GM19452 (cell line): ENCODE data around the gene RP9.
"Not testable (repeated sequence)": the region's sequence is repeated elsewhere in the genome, so short reads cannot be mapped to it uniquely, and the experiment has no call there.

ENCODE experiments used
- ATAC-seq: cut with Tn5 transposase; IDR thresholded peaks from one replicate; pipeline ENCODE4 v1.9.1; 2021; ENCODE audit not compliant: unreplicated experiment

Gene RP9

GRCh38 chr7:33107136-33108066 lies 1.8 kb downstream of the RP9 start:
- ATAC-seq: peak; percentile 35

GRCh38 chr7:33101906-33102305 lies 7.3 kb downstream of the RP9 start:
- ATAC-seq: no peak

GRCh38 chr7:33100770-33101169 lies 8.4 kb downstream of the RP9 start:
- ATAC-seq: no peak

GRCh38 chr7:33099154-33099940 lies 9.9 kb downstream of the RP9 start:
- no peak for ATAC-seq

- not testable (repeated sequence) for ATAC-seq
Observed at GRCh38 chr7:33094745-33095275, 14.4 kb downstream of the RP9 start.

DNA sequence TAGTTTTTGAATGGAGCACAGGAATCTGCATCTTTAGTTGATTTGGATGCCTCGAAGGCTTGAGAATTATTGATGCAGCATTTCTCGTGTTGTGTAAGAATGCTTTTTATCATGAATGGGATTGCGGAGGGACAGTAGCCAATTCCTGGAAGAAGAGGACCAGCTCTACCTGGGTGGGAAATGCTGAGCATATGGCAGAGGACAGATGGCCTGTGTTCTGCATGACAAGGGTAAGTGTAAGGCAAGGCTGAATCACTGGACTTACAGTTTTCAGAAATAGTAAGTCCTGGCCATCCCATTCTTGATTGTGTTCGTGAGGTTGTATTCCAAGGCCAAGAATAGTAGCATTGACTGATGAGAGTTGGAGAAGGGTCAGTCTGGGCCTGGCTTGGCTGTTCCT lies 15.9 kb downstream of the RP9 start:
- ATAC-seq: no peak

GRCh38 chr7:33091641-33092191 lies 17.5 kb downstream of the RP9 start:
- ATAC-seq: no peak

DNA sequence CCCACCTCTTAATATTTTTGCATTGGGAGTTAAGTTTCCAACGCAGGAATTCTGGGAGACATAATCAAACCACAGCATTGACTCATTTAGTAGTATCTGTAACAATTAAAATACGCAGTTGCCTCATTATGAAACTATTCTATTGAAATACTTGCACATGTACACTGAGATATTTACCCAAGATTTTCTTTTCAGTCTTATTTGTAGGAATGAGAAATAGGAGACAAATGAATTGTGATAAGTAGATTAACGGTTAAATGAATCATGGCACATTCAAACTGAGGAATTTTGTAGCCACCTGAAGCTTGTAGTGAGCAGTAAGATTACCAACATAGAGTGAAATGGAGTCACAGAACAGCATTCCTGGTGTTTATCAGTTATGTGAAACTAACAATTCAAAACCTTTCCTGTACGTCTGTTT lies 18.1 kb downstream of the RP9 start:
- ATAC-seq: no peak

DNA sequence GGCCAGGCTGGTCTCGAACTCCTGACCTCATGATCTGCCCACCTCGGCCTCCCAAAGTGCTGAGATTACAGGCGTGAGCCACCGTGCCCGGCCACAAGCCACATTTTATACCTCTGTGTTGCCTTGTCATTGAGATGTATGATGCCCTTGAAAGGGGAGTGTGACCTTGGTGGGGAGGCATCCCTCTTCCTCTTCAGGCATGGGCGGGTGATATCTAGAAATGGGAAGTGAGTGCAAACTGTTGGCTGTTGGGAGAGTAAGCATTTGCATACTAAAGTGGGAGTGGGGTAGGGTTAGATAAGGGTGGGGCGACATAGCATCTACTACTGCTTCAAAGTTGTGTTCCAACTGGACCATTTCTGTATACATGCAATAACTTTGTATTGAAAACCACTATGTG lies 20.1 kb downstream of the RP9 start:
- no peak for ATAC-seq

- no peak for ATAC-seq
Observed at GRCh38 chr7:33087858-33088257, 21.3 kb downstream of the RP9 start.

DNA sequence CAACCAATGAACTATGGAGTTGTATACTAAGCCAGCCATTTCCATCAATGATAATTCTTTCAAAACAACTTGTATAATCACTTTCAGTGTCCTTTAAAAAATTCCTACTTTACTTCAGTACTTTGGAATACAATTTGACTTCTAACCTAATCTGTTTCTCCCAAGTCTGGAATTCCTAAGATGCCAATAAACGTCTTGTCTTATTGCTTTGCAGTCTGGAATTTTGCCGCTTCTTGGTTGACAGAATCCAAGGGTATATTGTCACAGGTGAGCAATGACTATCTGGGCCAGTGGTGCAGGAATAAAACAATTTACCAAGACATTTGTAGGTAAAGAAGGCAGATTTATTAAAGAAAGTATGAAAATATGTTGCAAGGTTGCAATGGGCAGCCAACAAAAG lies 21.8 kb downstream of the RP9 start:
- ATAC-seq: no peak

DNA sequence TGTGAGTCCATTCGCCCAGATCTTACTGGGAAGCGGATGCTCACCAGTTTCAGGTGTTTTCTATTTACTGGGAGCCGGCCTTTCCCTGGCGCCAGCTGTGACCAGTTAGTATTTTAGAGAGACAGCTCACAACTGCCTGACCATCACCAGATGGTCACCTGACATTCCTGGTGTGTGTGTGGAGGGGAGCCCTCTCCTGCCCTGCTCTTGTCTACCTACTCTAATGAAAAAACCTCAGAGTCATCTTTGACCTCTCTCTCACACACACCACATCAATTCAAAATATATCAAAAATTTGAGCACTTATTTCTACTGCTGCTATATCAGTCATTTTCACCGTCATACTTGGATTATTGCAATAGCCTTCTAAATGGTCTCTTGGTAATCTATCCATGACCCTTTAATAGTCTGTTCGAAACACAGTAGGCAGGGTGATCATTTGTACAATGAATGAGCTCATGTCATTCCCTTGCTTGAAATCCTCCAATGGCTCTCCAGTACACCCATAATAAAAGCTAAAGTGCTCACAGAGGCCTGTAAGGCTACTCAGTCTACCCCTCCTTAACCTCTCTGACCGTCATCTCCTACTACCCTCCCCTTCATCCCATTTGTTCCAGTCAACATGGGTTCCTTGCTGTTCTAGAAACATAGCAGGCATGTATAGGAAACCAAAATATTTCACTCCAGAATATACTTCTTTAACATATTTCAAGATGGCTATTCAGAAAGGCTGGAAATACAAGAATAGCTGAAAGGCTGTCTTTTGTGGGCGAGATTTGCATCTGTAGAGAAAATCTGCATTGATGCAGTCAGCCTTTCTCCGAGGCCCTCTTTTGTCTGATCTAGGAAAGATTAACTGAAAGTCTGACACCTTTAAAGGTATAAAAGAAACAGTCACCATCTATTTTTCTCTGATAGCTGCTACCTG lies 29.2 kb downstream of the RP9 start:
- ATAC-seq: no peak

GRCh38 chr7:33079096-33079495 lies 30.1 kb downstream of the RP9 start:
- no peak for ATAC-seq

- ATAC-seq: peak; percentile 87
Observed at GRCh38 chr7:33076737-33077136, 32.5 kb downstream of the RP9 start.

DNA sequence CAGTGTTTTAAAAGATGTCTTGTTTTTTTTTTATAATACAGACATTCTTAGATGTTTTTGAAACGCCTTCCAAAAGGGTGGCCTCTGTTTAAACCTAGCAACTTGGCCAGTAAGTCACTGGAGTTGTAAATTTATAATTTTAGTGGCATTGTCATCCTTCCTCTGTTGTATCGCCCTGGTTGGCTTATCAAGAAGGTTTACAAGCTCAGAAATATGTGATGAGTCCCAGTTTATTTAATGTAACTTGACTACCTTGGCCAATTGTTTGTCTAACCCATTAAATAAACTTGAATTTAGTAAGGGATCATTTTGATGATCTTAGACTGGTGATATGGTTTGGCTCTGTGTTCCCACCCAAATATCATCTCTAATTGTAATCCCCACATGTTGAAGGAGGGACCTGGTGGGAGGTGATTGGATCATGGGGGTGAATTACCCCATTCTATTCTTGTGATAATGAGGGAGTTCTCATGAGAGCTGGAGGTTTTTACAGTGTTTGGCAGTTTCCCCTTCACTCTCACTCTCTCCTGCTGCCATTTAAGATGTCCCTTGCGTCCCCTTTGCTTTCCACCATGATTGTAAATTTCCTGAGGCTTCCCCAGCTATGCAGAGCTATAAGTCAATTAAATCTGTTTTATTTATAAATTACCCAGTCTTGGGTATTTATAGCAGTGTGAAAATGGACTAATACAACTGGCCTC lies 33.2 kb downstream of the RP9 start:
- no peak for ATAC-seq

DNA sequence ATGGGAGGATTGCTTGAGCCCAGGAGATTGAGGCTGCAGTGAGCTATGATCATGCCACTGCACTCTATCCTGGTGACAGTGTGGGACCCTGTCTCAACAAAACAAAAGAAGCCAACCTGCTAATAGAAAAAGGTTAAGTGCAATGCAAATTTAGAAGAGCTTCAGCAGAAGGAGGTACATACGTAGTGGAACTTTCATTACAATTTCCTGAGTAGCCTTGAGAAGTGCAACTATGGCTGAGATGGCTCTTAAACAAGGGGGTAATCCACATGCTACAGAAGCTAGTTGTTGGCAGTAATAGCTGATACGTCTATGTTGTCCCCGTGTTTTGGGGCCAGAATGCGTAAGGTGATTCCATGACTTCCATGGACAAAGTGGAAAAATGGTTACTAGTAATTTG lies 36.0 kb downstream of the RP9 start:
- ATAC-seq: no peak

DNA sequence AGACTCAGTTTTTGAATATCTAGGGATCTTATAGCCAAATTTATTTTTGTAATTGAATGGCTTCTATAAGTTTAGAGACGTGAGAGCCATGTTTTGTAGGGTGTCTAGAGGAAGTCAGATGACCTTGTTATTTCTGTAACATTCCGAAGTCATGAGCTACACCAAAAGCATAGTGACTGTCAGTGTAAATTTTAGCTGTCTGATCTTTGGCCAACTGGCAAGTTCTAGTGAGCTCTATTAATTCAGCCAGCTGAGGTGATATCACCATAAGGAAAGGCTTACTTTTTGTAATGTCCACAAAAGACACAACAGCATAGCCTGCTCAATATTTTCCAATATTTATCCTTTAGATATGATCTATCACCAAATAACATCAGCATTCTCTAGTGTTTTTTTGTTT lies 36.7 kb downstream of the RP9 start:
- no peak for ATAC-seq

GRCh38 chr7:33070831-33071230 lies 38.4 kb downstream of the RP9 start:
- no peak for ATAC-seq

DNA sequence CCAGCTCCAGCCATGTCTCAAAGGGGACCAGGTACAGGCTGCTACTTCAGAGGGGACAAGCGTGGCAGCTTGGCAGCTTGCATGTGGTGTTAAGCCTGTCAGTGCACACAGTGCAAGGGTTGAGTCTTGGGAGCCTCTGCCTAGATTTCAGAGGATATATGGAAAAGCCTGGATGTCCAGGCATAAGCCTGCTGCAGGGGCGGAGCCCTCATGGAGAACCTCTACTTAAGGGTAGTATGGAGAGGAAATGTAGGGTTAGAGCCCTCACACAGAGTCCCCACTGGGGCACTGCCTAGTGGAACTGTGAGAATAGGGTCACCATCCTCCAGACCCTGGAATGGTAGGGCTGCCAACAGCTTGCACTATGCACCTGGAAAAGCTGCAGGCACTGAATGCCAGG lies 38.9 kb downstream of the RP9 start:
- no peak for ATAC-seq

- no peak for ATAC-seq
Observed at GRCh38 chr7:33067921-33068320, 41.3 kb downstream of the RP9 start.
